K562 (cell line): ENCODE data around the gene KRTAP10-12. TPM values are rescaled to one million over a fixed set of nuclear protein-coding genes. Genes with fewer than 3 reads are reported as not detected.
A peak's percentile ranks its signal among the peaks of the same experiment; 100 is the strongest.

Experiments used
- ATAC-seq: fragments of 200-7000 bp; cut with Tn5 transposase; 3 replicates; pipeline ENCODE4 v1.9.1; 2020; ENCODE audit warnings: moderate library complexity
- BruUV-seq: library from RNA; stranded (reverse); fragments of 400-500 nt; replicated peaks from 2 replicates; lab custom pipeline; 2021; lab: Mats Ljungman, UMichigan
- CTCF ChIA-PET: fragments of 300-600 bp; formaldehyde crosslinking; extraction: SDS; loops from one replicate; lab custom pipeline; 2021; ENCODE audit warnings: low intra/inter-chr PET ratio; lab: Yijun Ruan, JAX
- POLR2A ChIA-PET: fragments of 300-600, 350-650 bp; sonication (Branson Sonifier 250); formaldehyde crosslinking; extraction: SDS; loops from one replicate; lab custom pipeline; 2021; ENCODE audit warnings: antibody characterized with exemption, inconsistent platforms; lab: Yijun Ruan, JAX
- DNase-seq, 4 experiments: peaks; one replicate each; pipeline versions ENCODE4 v3.0.0 to v3.0.0-alpha.2; 2011 to 2018; ENCODE audit warnings: low spot score in 3 of 4, mixed read lengths in 3 of 4; ENCODE audit errors: extremely low read depth in 1 of 4
- FAIRE-seq: peaks from 2 replicates; lab custom pipeline; 2011; peaks lifted over from hg19 to GRCh38; lab: Jason Lieb, UNC
- H2AFZ ChIP-seq: 2 replicates; pipeline ENCODE4 v1.6.0; 2011; ENCODE audit warnings: low read depth, low read length, control low read depth, inconsistent platforms
- H3K27ac ChIP-seq: fragments of 200-600 bp; 3 replicates; pipeline ENCODE4 v1.8.0; 2011; ENCODE audit warnings: low read depth, mild to moderate bottlenecking, control low read depth, inconsistent platforms, low read length, moderate library complexity, mixed read lengths; ENCODE audit errors: extremely low read depth
- H3K27me3 ChIP-seq, 2 experiments: fragments of 300-600 bp in 1 of 2; 2 replicates in 1 of 2; 3 replicates in 1 of 2; pipeline versions ENCODE4 v1.6.0 to v1.8.0; 2011; ENCODE audit warnings: inconsistent platforms in 2 of 2, low read length in 2 of 2, mild to moderate bottlenecking in 1 of 2, mixed read lengths in 1 of 2, moderate library complexity in 1 of 2; ENCODE audit not compliant: control insufficient read depth in 2 of 2, insufficient read depth in 2 of 2
- H3K36me3 ChIP-seq: fragments of 300-600 bp; 3 replicates; pipeline ENCODE4 v1.8.0; 2011; ENCODE audit warnings: mild to moderate bottlenecking, low read length, inconsistent platforms; ENCODE audit not compliant: control insufficient read depth, insufficient read depth
- H3K4me1 ChIP-seq, 2 experiments: fragments of 200-600 bp in 1 of 2; replicated peaks in 1 of 2; 2 replicates in 1 of 2; 3 replicates in 1 of 2; pipeline versions ENCODE4 v1.5.1 to v1.8.0; 2011; ENCODE audit warnings: inconsistent platforms in 2 of 2, low read length in 2 of 2, mild to moderate bottlenecking in 1 of 2, mixed read lengths in 1 of 2, moderate library complexity in 1 of 2; ENCODE audit not compliant: control insufficient read depth in 2 of 2, insufficient read depth in 2 of 2
- H3K4me2 ChIP-seq: 2 replicates; pipeline ENCODE4 v1.6.1; 2011; ENCODE audit warnings: low read length, control low read depth, inconsistent platforms, mixed read lengths; ENCODE audit not compliant: insufficient read depth
- H3K4me3 ChIP-seq: fragments of 200-600 bp; sonication (generic), shearing (Covaris generic); 2 replicates; pipeline ENCODE4 v1.5.1; 2016; ENCODE audit warnings: control low read depth, inconsistent platforms
- H3K79me2 ChIP-seq: fragments of 200-600 bp; 3 replicates; pipeline ENCODE4 v1.8.0; 2011; ENCODE audit warnings: low read length, inconsistent platforms; ENCODE audit not compliant: control insufficient read depth, insufficient read depth
- H3K9ac ChIP-seq, 2 experiments: 2 replicates each; pipeline versions ENCODE4 v1.6.0 to v1.6.1; 2011; ENCODE audit warnings: low read depth in 2 of 2, low read length in 2 of 2, control low read depth in 1 of 2, inconsistent platforms in 1 of 2, mild to moderate bottlenecking in 1 of 2, mixed read lengths in 1 of 2; ENCODE audit not compliant: insufficient read depth in 1 of 2
- H3K9me1 ChIP-seq: one replicate; pipeline ENCODE4 v1.6.0; 2011; ENCODE audit warnings: inconsistent platforms, mild to moderate bottlenecking, low read length, moderate library complexity; ENCODE audit not compliant: control insufficient read depth, insufficient read depth
- H3K9me3 ChIP-seq: replicated peaks from 2 replicates; pipeline ENCODE4 v1.5.1; 2011; ENCODE audit warnings: low read depth, low read length, inconsistent platforms; ENCODE audit not compliant: control insufficient read depth, insufficient read depth
- H4K20me1 ChIP-seq: replicated peaks from 2 replicates; pipeline ENCODE4 v1.6.1; 2011; ENCODE audit warnings: low read length, inconsistent platforms, mixed read lengths; ENCODE audit not compliant: control insufficient read depth, insufficient read depth
- CBFA2T3 ChIP-seq: fragments of 450-650 bp; IDR thresholded peaks from 2 replicates; pipeline ENCODE4 v1.6.1; 2017
- CC2D1A ChIP-seq: fragments of 450-650 bp; IDR thresholded peaks from 2 replicates; pipeline ENCODE4 v1.6.1; 2017; ENCODE audit warnings: mild to moderate bottlenecking
- KLF13 ChIP-seq: fragments of 450-650 bp; IDR thresholded peaks from 2 replicates; pipeline ENCODE4 v1.6.1; 2016; ENCODE audit warnings: missing genetic modification characterization, low read depth, mild to moderate bottlenecking, missing compliant biosample characterization, moderate library complexity, borderline replicate concordance
- KLF6 ChIP-seq: fragments of 250-450 bp; sonication (Bioruptor Pico); IDR thresholded peaks from 2 replicates; pipeline ENCODE4 v1.4.0; 2020; ENCODE audit warnings: mild to moderate bottlenecking, moderate library complexity, borderline replicate concordance
- MCM5 ChIP-seq: fragments of 450-650 bp; IDR thresholded peaks from 2 replicates; pipeline ENCODE4 v1.6.1; 2016; ENCODE audit warnings: low read depth
- NCOA6 ChIP-seq: fragments of 450-650 bp; IDR thresholded peaks from 2 replicates; pipeline ENCODE4 v1.6.1; 2017; ENCODE audit warnings: mild to moderate bottlenecking
- POLR2AphosphoS5 ChIP-seq: IDR thresholded peaks from 2 replicates; pipeline ENCODE4 v1.6.1; 2011; ENCODE audit warnings: mild to moderate bottlenecking, low read depth, low read length, moderate library complexity; ENCODE audit not compliant: control insufficient read depth, insufficient read depth
- RBM17 ChIP-seq: fragments of 200-400 bp; formaldehyde crosslinking; IDR thresholded peaks from 2 replicates; pipeline ENCODE4 v1.6.1; 2017; ENCODE audit warnings: low read depth, mild to moderate bottlenecking, low read length, borderline replicate concordance
- SPI1 ChIP-seq: IDR thresholded peaks from 2 replicates; pipeline ENCODE4 v1.6.1; 2011; ENCODE audit warnings: low read depth, low read length, control low read depth, borderline replicate concordance
- TAF9B ChIP-seq: fragments of 450-650 bp; IDR thresholded peaks from 2 replicates; pipeline ENCODE4 v1.6.1; 2018; ENCODE audit warnings: mild to moderate bottlenecking; ENCODE audit not compliant: partially characterized antibody
- ZNF134 ChIP-seq: fragments of 250-450 bp; sonication (Bioruptor Pico); conservative IDR thresholded peaks from 2 replicates; pipeline ENCODE4 v1.4.0; 2020
- ZNF140 ChIP-seq: fragments of 250-450 bp; sonication (Bioruptor Pico); IDR thresholded peaks from 2 replicates; pipeline ENCODE4 v1.8.0; 2021; ENCODE audit warnings: moderate library complexity, mild to moderate bottlenecking, inconsistent platforms
- ZNF354B ChIP-seq: fragments of 250-450 bp; sonication (Bioruptor Pico); IDR thresholded peaks from 2 replicates; pipeline ENCODE4 v1.4.0; 2020
- WGBS: fragments of 100-300 bp; shearing (Covaris generic); methylation state at CpG from one replicate; pipeline ENCODE4 v1.1.6; 2016; ENCODE audit warnings: low coverage, mixed read lengths; ENCODE audit not compliant: insufficient coverage; ENCODE audit errors: missing lambda C conversion rate; 5-methylcytosine and 5-hydroxymethylcytosine counted together
- in situ Hi-C: fragments of 300-500 bp; cut with MboI; formaldehyde crosslinking; loops from 4 replicates; pipeline ENCODE4 v1.15.0; 2018; ENCODE audit warnings: inconsistent platforms, mixed read lengths
- intact Hi-C: fragments of 100-400 bp; cut with micrococcal nuclease; formaldehyde crosslinking; loops from 2 replicates; pipeline ENCODE4 v1.14.2; 2022
- polyA plus RNA-seq, 8 experiments: library from polyadenylated mRNA; depleted of rRNA in 4 of 8; stranded (reverse) in 5 of 8; unstranded in 3 of 8; fragments of >200 nt; fragmentation: Nextera tagmentation in 2 of 8; fragmentation: Illumina TruSeq in 1 of 8; extraction: Ambion mirVana in 2 of 8; extraction: Trizol in 1 of 8; gene quantifications; 2 replicates each; pipeline versions ENCODE4 v1.2.1 to v1.2.3, GENCODE V29; 2011 to 2014; ENCODE audit warnings: inconsistent platforms in 1 of 8, missing spikeins in 1 of 8
- total RNA-seq, 7 experiments: library from RNA; depleted of rRNA in 6 of 7; stranded (reverse); fragments of >200 nt in 6 of 7; fragmentation: Illumina TruSeq in 2 of 7; extraction: Trizol in 2 of 7; gene quantifications; 2 replicates each; pipeline versions ENCODE4 v1.2.1 to v1.2.3, GENCODE V29; 2011 to 2021; ENCODE audit warnings: low replicate concordance in 1 of 7
- TF ChIP-seq, protein P1 (sequence below), 3 experiments: IDR thresholded peaks in 2 of 3; conservative IDR thresholded peaks in 1 of 3; 2 replicates each; pipeline ENCODE4 v1.5.1; 2011 to 2012; ENCODE audit warnings: low read length in 3 of 3, mild to moderate bottlenecking in 3 of 3, control low read depth in 2 of 3, improper control_type of control experiment in 1 of 3, inconsistent platforms in 1 of 3, low read depth in 1 of 3, mixed read lengths in 1 of 3, moderate library complexity in 1 of 3; ENCODE audit not compliant: insufficient read depth in 2 of 3
- TF ChIP-seq, protein P2 (sequence below): IDR thresholded peaks from 2 replicates; pipeline ENCODE4 v1.6.1; 2016; ENCODE audit warnings: missing genetic modification characterization, missing compliant biosample characterization
- TF ChIP-seq, protein P3 (sequence below): fragments of 250-450 bp; sonication (Bioruptor Pico); IDR thresholded peaks from 2 replicates; pipeline ENCODE4 v1.4.0; 2020
- TF ChIP-seq, protein P4 (sequence below): sonication (generic); formaldehyde crosslinking; IDR thresholded peaks from 2 replicates; pipeline ENCODE4 v1.8.1; 2023; ENCODE audit warnings: mild to moderate bottlenecking, missing genetic modification reagents

Gene KRTAP10-12
- total and polyA plus RNA-seq, 9 of the 15 experiments (the other 6 are each of a cell fraction or from before 2014, with no cell fraction given) = not detected

- Histone ChIP-seq H3K36me3 (no peaks in the 10 kb centered on the region), H4K20me1 (peaks cover 7% of the 10 kb centered on the region; the same call in 1 of the 2 replicates), H3K9me3 (no peaks in the 10 kb centered on the region), H3K4me3 (no peak overlapping the region), H3K79me2 (no peaks in the 10 kb centered on the region), H3K27ac (no peak overlapping the region), H3K9ac (no peak overlapping the region), H3K27me3 (peaks cover 77 to 91% of the 10 kb centered on the region in 2 experiments), H3K9me1 (no peaks in the 10 kb centered on the region), H3K4me1 (peaks cover 10 to 20% of the 10 kb centered on the region in 2 experiments; a peak in 4 of 5 replicates), H2AFZ (no peak overlapping the region), H3K4me2 (no peak overlapping the region)
- in situ Hi-C loops (no loop called here), intact Hi-C loops (no loop called here)
- BruUV-seq = no TSS peak
- ATAC-seq = no peak; the same call in 2 of the 3 replicates
- POLR2A ChIA-PET = interaction anchor here (0.6 to 2.6 kb wide), 5 partner anchors 9 to 68 kb away, joined by 3 to 10 read pairs (median 3); no protein-coding TSS in a partner anchor
- DNase-seq = peak; percentile 32 to 56 (median 45)
- WGBS = 1% methylated on average over 9 of the region's 9 CpGs
- CTCF ChIA-PET = no interaction called here
- FAIRE-seq = peak; percentile 67
- no peak for TF ChIP-seq RBM17
- TF ChIP-seq KLF13 = no peak
- TF ChIP-seq MCM5 = no peak
- TF ChIP-seq, protein P1, sequence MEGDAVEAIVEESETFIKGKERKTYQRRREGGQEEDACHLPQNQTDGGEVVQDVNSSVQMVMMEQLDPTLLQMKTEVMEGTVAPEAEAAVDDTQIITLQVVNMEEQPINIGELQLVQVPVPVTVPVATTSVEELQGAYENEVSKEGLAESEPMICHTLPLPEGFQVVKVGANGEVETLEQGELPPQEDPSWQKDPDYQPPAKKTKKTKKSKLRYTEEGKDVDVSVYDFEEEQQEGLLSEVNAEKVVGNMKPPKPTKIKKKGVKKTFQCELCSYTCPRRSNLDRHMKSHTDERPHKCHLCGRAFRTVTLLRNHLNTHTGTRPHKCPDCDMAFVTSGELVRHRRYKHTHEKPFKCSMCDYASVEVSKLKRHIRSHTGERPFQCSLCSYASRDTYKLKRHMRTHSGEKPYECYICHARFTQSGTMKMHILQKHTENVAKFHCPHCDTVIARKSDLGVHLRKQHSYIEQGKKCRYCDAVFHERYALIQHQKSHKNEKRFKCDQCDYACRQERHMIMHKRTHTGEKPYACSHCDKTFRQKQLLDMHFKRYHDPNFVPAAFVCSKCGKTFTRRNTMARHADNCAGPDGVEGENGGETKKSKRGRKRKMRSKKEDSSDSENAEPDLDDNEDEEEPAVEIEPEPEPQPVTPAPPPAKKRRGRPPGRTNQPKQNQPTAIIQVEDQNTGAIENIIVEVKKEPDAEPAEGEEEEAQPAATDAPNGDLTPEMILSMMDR (IDR thresholded peaks at IDR 0.05 in 2 of 3, conservative IDR thresholded peaks at IDR 0.05 in 1 of 3; ENCODE audit: insufficient read depth in 2 of 3, low read depth in 1 of 3, low read length in 3 of 3) = no peak
- no peak for TF ChIP-seq ZNF134
- TF ChIP-seq, protein P2, sequence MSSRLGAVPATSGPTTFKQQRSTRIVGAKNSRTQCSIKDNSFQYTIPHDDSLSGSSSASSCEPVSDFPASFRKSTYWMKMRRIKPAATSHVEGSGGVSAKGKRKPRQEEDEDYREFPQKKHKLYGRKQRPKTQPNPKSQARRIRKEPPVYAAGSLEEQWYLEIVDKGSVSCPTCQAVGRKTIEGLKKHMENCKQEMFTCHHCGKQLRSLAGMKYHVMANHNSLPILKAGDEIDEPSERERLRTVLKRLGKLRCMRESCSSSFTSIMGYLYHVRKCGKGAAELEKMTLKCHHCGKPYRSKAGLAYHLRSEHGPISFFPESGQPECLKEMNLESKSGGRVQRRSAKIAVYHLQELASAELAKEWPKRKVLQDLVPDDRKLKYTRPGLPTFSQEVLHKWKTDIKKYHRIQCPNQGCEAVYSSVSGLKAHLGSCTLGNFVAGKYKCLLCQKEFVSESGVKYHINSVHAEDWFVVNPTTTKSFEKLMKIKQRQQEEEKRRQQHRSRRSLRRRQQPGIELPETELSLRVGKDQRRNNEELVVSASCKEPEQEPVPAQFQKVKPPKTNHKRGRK (tag) = no peak
- no peak for TF ChIP-seq KLF6 (CRISPR knock-in tag)
- TF ChIP-seq TAF9B = no peak
- TF ChIP-seq CC2D1A = no peak
- TF ChIP-seq, protein P3, sequence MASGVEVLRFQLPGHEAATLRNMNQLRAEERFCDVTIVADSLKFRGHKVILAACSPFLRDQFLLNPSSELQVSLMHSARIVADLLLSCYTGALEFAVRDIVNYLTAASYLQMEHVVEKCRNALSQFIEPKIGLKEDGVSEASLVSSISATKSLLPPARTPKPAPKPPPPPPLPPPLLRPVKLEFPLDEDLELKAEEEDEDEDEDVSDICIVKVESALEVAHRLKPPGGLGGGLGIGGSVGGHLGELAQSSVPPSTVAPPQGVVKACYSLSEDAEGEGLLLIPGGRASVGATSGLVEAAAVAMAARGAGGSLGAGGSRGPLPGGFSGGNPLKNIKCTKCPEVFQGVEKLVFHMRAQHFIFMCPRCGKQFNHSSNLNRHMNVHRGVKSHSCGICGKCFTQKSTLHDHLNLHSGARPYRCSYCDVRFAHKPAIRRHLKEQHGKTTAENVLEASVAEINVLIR (CRISPR knock-in tag) = no peak
- peak; percentile 23; the same call in 1 of the 2 replicates for TF ChIP-seq CBFA2T3
- no peak for TF ChIP-seq ZNF354B
- no peak for TF ChIP-seq ZNF140 (CRISPR knock-in tag)
- TF ChIP-seq SPI1 = peak; percentile 47; the same call in 1 of the 2 replicates
- no peak for TF ChIP-seq NCOA6
- TF ChIP-seq, protein P4, sequence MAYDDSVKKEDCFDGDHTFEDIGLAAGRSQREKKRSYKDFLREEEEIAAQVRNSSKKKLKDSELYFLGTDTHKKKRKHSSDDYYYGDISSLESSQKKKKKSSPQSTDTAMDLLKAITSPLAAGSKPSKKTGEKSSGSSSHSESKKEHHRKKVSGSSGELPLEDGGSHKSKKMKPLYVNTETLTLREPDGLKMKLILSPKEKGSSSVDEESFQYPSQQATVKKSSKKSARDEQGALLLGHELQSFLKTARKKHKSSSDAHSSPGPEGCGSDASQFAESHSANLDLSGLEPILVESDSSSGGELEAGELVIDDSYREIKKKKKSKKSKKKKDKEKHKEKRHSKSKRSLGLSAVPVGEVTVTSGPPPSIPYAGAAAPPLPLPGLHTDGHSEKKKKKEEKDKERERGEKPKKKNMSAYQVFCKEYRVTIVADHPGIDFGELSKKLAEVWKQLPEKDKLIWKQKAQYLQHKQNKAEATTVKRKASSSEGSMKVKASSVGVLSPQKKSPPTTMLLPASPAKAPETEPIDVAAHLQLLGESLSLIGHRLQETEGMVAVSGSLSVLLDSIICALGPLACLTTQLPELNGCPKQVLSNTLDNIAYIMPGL (CRISPR knock-in tag) = no peak
- TF ChIP-seq POLR2AphosphoS5 = no peak
These were observed 34.1 kb downstream of the KRTAP10-12 start for GRCh38 chr21:44730951-44731579.
